HEK293 (cell line): ENCODE results near the gene DOCK9.

Experiments used
- CTCF ChIA-PET: fragments of 350-600 bp; formaldehyde crosslinking; extraction: SDS; loops from one replicate; lab custom pipeline; 2021; ENCODE audit warnings: antibody characterized with exemption; lab: Yijun Ruan, JAX
- POLR2A ChIA-PET: fragments of 300-600 bp; formaldehyde crosslinking; extraction: SDS; loops from one replicate; lab custom pipeline; 2020; ENCODE audit warnings: antibody characterized with exemption, inconsistent platforms; lab: Yijun Ruan, JAX
- H3K27ac ChIP-seq: fragments of 200-500 bp; sonication (Bioruptor generic); 2 replicates; pipeline ENCODE4 v1.5.1; 2014; ENCODE audit warnings: low read depth, low read length, control low read depth, inconsistent platforms; ENCODE audit errors: extremely low read depth
- H3K36me3 ChIP-seq, 2 experiments: fragments of 200-500 bp in 1 of 2; sonication (Bioruptor generic) in 1 of 2; 1 replicate in 1 of 2; 2 replicates in 1 of 2; pipeline ENCODE4 v1.5.1; 2014 to 2017; ENCODE audit warnings: inconsistent platforms in 2 of 2, low read length in 2 of 2; ENCODE audit not compliant: control insufficient read depth in 2 of 2, insufficient read depth in 1 of 2
- H3K4me1 ChIP-seq: fragments of 200-500 bp; sonication (Bioruptor generic); 2 replicates; pipeline ENCODE4 v1.5.1; 2014; ENCODE audit warnings: mild to moderate bottlenecking, low read length, inconsistent platforms; ENCODE audit not compliant: control insufficient read depth, insufficient read depth
- H3K4me3 ChIP-seq: 2 replicates; pipeline ENCODE4 v1.5.1; 2011; ENCODE audit warnings: low read depth, mild to moderate bottlenecking, control low read depth, low read length, moderate library complexity
- H3K9me3 ChIP-seq: fragments of 200-500 bp; sonication (Bioruptor generic); 2 replicates; pipeline ENCODE4 v1.5.1; 2014; ENCODE audit warnings: low read depth, low read length, inconsistent platforms; ENCODE audit not compliant: control insufficient read depth, insufficient read depth
- BCL11A ChIP-seq: fragments of 450-650 bp; formaldehyde crosslinking; IDR thresholded peaks from 2 replicates; pipeline ENCODE4 v1.5.1; 2016; ENCODE audit warnings: low read depth, missing biosample characterization, missing genetic modification characterization
- KLF7 ChIP-seq: fragments of 450-650 bp; formaldehyde crosslinking; IDR thresholded peaks from 2 replicates; pipeline ENCODE4 v1.5.1; 2016; ENCODE audit warnings: missing biosample characterization, missing genetic modification characterization, borderline replicate concordance
- MEIS1 ChIP-seq: sonication (generic); formaldehyde crosslinking; IDR thresholded peaks from 2 replicates; pipeline ENCODE4 v1.8.1; 2022; ENCODE audit warnings: missing genetic modification reagents, mild to moderate bottlenecking, borderline replicate concordance
- ZEB2 ChIP-seq: fragments of 450-650 bp; formaldehyde crosslinking; IDR thresholded peaks from 2 replicates; pipeline ENCODE4 v1.5.1; 2016; ENCODE audit warnings: missing biosample characterization, missing genetic modification characterization
- ZIC2 ChIP-seq: fragments of 450-650 bp; formaldehyde crosslinking; IDR thresholded peaks from 2 replicates; pipeline ENCODE4 v1.5.1; 2016; ENCODE audit warnings: missing biosample characterization, missing genetic modification characterization
- ZNF133 ChIP-seq: fragments of 450-650 bp; formaldehyde crosslinking; IDR thresholded peaks from 2 replicates; pipeline ENCODE4 v1.5.1; 2016; ENCODE audit warnings: missing biosample characterization, missing genetic modification characterization
- ZNF140 ChIP-seq: fragments of 450-650 bp; formaldehyde crosslinking; IDR thresholded peaks from 2 replicates; pipeline ENCODE4 v1.5.1; 2016; ENCODE audit warnings: missing biosample characterization, missing genetic modification characterization
- ZNF19 ChIP-seq: fragments of 450-650 bp; formaldehyde crosslinking; IDR thresholded peaks from 2 replicates; pipeline ENCODE4; 2016; ENCODE audit warnings: missing biosample characterization, missing genetic modification characterization, low read depth
- ZNF324 ChIP-seq: fragments of 450-650 bp; formaldehyde crosslinking; IDR thresholded peaks from 2 replicates; pipeline ENCODE4 v1.5.1; 2016; ENCODE audit warnings: missing biosample characterization, missing genetic modification characterization
- ZNF561 ChIP-seq: fragments of 450-650 bp; IDR thresholded peaks from 2 replicates; pipeline ENCODE4 v1.5.1; 2018; ENCODE audit warnings: missing biosample characterization, missing genetic modification characterization, borderline replicate concordance
- ZNF658 ChIP-seq: fragments of 450-650 bp; formaldehyde crosslinking; IDR thresholded peaks from 2 replicates; pipeline ENCODE4; 2016; ENCODE audit warnings: missing biosample characterization, missing genetic modification characterization
- ZNF76 ChIP-seq: fragments of 450-650 bp; formaldehyde crosslinking; IDR thresholded peaks from 2 replicates; pipeline ENCODE4; 2016; ENCODE audit warnings: low read depth, missing biosample characterization, missing genetic modification characterization, borderline replicate concordance
- ZNF768 ChIP-seq: fragments of 450-650 bp; formaldehyde crosslinking; IDR thresholded peaks from 2 replicates; pipeline ENCODE4 v1.5.1; 2018; ENCODE audit warnings: missing biosample characterization, mild to moderate bottlenecking, missing genetic modification characterization
- ZNF791 ChIP-seq: fragments of 450-650 bp; formaldehyde crosslinking; IDR thresholded peaks from 2 replicates; pipeline ENCODE4 v1.5.1; 2016; ENCODE audit warnings: missing biosample characterization, missing genetic modification characterization
- ZNF792 ChIP-seq: fragments of 450-650 bp; formaldehyde crosslinking; IDR thresholded peaks from 2 replicates; pipeline ENCODE4 v1.5.1; 2016; ENCODE audit warnings: missing biosample characterization, missing genetic modification characterization
- TF ChIP-seq, protein P1 (sequence below): fragments of 450-650 bp; formaldehyde crosslinking; conservative IDR thresholded peaks from 2 replicates; pipeline ENCODE4 v1.5.1; 2016; ENCODE audit warnings: low read depth, missing biosample characterization, missing genetic modification characterization
- TF ChIP-seq, protein P2 (sequence below): fragments of 450-650 bp; formaldehyde crosslinking; conservative IDR thresholded peaks from 2 replicates; pipeline ENCODE4 v1.5.1; 2016; ENCODE audit warnings: low read depth, missing biosample characterization, missing genetic modification characterization

DOCK9 gene

DNA sequence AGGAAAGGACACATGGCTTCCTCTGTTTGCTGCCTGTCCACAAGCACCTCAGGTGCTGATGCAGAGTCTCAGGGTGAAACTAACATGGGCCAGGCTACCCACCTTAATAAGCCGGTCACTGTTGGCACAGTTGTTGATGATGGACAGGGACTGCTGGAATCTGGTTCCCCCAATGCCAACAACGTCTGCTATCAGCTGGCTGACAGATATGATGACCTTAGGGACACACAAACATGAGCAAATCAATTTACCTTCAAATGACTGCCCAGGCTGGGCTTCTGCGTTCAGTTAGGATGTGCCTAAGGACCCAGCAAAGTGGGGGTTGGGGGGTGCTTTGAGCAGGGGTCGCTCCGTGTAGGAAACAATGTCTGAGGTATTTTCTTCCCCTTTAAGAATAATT is 148.3 kb downstream of the DOCK9 start (continued):
- no peak for TF ChIP-seq ZIC2 (tag by site-specific recombination)
- no peak for TF ChIP-seq ZNF561 (tag by site-specific recombination)
- TF ChIP-seq MEIS1 (CRISPR knock-in tag), result no peak
- no peak for TF ChIP-seq ZNF768 (tag by site-specific recombination)

DNA sequence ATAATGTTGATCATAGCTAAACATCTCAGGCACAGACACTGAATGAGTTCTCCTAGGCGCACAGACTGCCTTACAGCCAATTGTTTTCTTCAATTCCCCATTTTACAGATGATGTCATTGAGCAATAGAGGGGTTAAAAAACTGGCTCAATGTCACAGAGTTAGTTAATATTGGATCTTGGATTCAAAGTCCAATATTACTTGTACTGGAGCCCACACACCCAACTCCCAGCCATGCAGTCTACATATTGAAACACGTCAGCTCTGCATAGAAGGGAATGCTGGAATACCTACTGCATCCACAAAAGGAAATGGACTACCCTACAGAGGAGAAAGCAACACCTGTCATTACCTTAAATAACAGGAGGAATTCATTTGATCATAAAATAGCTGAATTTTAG is 149.2 kb downstream of the DOCK9 start:
- Histone ChIP-seq H3K9me3 (no peaks in the 10 kb centered on the region), H3K4me3 (no peak overlapping the region), H3K27ac (no peak overlapping the region), H3K4me1 (no peaks in the 10 kb centered on the region), H3K36me3 (peaks cover 0 to 7% of the 10 kb centered on the region in 2 experiments; a peak in 1 of 3 replicates)
- POLR2A ChIA-PET, result no interaction called here
- CTCF ChIA-PET, result interaction anchor here (0.6 to 1.6 kb wide), 5 partner anchors 10 to 971 kb away, joined by 3 to 7 read pairs (median 3); no protein-coding TSS in a partner anchor
- TF ChIP-seq ZNF76 (tag by site-specific recombination), result no peak
- no peak for TF ChIP-seq ZNF19 (tag by site-specific recombination)
- TF ChIP-seq ZNF324 (tag by site-specific recombination), result no peak
- TF ChIP-seq, protein P1, sequence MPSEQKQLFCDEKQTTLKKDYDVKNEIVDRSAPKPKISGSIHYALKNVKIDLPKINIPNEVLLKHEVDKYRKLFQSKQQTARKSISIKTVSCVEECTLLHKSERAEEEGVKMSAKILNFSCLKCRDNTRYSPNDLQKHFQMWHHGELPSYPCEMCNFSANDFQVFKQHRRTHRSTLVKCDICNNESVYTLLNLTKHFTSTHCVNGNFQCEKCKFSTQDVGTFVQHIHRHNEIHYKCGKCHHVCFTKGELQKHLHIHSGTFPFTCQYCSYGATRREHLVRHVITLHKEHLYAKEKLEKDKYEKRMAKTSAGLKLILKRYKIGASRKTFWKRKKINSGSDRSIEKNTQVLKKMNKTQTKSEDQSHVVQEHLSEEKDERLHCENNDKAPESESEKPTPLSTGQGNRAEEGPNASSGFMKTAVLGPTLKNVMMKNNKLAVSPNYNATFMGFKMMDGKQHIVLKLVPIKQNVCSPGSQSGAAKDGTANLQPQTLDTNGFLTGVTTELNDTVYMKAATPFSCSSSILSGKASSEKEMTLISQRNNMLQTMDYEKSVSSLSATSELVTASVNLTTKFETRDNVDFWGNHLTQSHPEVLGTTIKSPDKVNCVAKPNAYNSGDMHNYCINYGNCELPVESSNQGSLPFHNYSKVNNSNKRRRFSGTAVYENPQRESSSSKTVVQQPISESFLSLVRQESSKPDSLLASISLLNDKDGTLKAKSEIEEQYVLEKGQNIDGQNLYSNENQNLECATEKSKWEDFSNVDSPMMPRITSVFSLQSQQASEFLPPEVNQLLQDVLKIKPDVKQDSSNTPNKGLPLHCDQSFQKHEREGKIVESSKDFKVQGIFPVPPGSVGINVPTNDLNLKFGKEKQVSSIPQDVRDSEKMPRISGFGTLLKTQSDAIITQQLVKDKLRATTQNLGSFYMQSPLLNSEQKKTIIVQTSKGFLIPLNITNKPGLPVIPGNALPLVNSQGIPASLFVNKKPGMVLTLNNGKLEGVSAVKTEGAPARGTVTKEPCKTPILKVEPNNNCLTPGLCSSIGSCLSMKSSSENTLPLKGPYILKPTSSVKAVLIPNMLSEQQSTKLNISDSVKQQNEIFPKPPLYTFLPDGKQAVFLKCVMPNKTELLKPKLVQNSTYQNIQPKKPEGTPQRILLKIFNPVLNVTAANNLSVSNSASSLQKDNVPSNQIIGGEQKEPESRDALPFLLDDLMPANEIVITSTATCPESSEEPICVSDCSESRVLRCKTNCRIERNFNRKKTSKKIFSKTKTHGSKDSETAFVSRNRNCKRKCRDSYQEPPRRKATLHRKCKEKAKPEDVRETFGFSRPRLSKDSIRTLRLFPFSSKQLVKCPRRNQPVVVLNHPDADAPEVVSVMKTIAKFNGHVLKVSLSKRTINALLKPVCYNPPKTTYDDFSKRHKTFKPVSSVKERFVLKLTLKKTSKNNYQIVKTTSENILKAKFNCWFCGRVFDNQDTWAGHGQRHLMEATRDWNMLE (tag by site-specific recombination), result no peak
- TF ChIP-seq BCL11A (tag by site-specific recombination), result no peak
- no peak for TF ChIP-seq ZNF140 (tag by site-specific recombination)
- TF ChIP-seq ZNF792, result no peak

DNA sequence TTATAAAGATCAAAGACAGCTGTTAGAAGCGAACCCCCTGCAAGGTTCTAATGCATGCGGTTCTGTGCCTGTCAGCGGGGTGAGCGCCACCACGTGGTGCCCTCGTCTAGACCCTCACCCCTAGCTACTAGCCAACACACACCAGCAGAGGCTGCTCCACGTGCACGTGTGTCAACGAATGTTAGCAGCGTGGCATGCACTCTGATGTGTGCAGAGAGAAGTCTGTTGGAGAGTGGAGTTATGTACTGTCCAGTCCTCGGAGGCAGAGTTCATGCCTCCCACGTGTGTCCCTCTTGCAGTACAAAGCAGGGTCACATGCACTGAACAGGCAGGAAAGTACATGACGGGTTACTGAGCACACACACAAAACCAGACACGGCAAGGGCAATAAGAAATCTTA is 150.4 kb downstream of the DOCK9 start:
- ChIA-PET CTCF (interaction anchor here (1.0 kb wide), 1 partner anchor 15 kb away, joined by 4 read pairs; no protein-coding TSS in a partner anchor), POLR2A (interaction anchor here (0.6 kb wide), 1 partner anchor 722 kb away, joined by 3 read pairs; no protein-coding TSS in a partner anchor)
- Histone ChIP-seq H3K36me3 (peaks cover 0 to 11% of the 10 kb centered on the region in 2 experiments; a peak in 1 of 3 replicates), H3K4me1 (no peaks in the 10 kb centered on the region), H3K27ac (no peak overlapping the region), H3K9me3 (no peaks in the 10 kb centered on the region), H3K4me3 (no peak overlapping the region)
- TF ChIP-seq KLF7 (tag by site-specific recombination) (no peak), ZNF133 (no peak), ZNF658 (tag by site-specific recombination) (no peak), ZNF791 (tag by site-specific recombination) (no peak), ZEB2 (tag by site-specific recombination) (no peak)
- TF ChIP-seq, protein P2, sequence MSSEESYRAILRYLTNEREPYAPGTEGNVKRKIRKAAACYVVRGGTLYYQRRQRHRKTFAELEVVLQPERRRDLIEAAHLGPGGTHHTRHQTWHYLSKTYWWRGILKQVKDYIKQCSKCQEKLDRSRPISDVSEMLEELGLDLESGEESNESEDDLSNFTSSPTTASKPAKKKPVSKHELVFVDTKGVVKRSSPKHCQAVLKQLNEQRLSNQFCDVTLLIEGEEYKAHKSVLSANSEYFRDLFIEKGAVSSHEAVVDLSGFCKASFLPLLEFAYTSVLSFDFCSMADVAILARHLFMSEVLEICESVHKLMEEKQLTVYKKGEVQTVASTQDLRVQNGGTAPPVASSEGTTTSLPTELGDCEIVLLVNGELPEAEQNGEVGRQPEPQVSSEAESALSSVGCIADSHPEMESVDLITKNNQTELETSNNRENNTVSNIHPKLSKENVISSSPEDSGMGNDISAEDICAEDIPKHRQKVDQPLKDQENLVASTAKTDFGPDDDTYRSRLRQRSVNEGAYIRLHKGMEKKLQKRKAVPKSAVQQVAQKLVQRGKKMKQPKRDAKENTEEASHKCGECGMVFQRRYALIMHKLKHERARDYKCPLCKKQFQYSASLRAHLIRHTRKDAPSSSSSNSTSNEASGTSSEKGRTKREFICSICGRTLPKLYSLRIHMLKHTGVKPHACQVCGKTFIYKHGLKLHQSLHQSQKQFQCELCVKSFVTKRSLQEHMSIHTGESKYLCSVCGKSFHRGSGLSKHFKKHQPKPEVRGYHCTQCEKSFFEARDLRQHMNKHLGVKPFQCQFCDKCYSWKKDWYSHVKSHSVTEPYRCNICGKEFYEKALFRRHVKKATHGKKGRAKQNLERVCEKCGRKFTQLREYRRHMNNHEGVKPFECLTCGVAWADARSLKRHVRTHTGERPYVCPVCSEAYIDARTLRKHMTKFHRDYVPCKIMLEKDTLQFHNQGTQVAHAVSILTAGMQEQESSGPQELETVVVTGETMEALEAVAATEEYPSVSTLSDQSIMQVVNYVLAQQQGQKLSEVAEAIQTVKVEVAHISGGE (tag by site-specific recombination), result no peak
